ENCODE measurements around the gene BATF3.
"Not testable (repeated sequence)": the region's sequence is repeated elsewhere in the genome, so short reads cannot be mapped to it uniquely, and the experiment has no call there.

BATF3 gene

DNA sequence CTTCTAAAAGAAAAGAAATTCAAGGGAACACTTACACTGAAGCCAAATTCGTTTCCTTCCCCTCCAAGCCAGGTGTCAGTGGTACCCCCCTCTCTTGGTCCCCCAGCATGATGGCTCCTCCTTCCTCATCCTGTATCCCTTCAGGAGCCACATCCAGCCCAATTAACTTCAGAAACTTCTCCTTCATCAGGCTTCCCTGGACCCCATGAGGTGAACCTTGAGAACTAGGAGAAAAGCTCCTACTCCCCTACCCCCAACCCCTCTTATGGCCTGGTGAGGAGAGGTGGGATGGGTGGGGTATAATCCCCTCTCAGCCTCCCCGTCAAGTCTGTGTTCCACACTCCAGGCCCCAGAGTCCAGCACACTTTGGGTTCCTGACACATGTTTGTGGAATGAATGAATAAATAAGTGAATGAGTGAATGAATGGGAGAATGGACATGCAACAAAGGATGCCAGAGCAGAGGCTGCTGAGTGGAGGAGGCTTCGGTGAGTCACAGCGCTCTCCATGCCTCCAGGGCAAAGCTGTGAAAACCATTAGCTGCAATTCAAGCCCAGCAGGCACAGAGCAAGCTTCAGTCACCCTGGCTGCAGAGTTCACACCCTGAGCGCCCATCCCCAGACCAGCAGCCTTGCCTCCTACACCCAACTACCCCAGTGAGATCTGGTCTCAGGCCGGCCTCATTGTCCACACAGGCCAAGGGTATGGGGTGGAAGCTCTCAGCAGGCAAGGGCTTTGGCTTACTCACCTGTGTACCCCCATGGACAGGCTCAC lies 43.8 kb downstream of the BATF3 start:
- DNase-seq: peak; percentile 81

DNA sequence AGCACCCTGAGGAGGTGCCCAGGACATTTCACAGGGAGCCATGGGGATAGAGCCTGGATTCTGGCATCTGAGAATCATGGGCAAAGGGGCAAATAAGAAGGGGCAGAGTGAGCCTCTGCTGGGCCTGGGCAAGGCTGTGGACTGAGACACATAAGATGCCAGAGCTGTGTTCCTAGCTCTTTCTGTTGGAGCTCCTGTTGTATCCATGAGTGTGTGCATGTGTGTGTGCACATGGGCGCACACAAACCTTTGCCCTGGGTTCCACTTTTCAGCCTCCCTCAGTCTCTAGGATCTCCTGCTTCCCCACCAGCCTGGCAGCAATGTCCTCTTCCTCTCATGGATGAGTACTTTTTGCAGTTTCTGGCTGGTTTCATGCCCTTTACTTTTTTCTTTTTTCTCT lies 47.0 kb downstream of the BATF3 start:
- DNase-seq: no peak

DNA sequence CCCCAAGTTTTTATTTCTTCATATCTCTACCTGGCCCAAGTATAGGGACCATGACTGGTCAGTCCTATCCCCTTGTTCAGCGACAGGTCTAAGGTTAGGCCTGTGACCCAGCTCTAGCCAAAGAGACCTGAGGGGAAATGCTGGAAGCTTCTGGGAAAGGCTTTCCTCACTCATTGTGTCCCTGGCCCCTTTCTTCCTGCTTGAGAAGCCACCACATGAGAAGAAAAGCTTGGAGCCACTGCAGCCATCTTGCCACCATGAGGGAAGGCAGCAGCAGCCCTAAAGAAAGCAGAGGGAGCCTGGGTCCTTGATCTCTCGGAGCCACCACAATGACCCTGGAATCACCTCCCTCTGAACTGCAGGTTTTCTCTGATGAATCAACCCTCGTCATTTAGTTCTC lies 47.7 kb downstream of the BATF3 start:
- DNase-seq: no peak

DNA sequence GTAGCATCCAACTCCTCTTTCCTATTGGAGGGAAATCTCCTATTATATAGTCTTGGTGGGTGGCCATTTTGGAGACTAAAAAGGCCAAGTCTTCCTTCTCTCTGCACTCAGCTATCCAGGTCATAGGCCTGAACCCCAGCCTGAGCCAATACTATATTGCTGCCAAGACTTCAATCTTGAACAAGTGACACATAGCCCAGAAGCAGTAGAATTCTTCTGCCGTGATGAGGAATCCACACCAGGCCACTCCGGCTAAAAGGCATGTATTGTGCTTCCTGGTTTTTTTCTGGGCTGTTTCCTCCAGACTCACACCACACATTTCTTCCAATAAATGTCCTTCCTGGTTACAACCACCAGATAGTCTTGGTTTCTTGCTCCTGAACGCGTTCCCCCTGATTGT lies 48.1 kb downstream of the BATF3 start:
- no peak for DNase-seq

GRCh38 chr1:212650228-212650627 lies 49.4 kb downstream of the BATF3 start:
- DNase-seq: no peak

- no peak for DNase-seq
These were observed 50.6 kb downstream of the BATF3 start for GRCh38 chr1:212649020-212649419.

- DNase-seq: no peak
These were observed 51.2 kb downstream of the BATF3 start for GRCh38 chr1:212648431-212648830.

DNA sequence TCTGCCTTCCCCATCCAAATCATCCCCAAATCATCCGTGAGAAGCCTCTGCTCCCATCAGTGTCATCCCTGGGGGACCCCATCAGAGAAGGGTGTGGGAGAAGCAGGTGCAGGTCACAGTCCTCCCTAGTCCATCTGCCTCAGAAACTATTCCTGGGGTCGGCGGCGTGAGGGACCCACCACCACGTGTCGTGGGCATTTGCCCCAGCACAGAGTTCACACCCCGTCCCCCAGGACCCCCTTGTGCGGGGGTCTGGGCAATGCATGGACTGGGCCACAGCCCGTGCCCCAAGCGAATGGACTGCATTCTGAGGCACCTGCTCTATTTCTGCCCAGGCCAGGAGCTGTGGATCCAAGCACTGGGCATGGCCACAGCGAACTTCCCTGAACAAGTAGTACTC lies 52.6 kb downstream of the BATF3 start:
- no peak for DNase-seq

DNA sequence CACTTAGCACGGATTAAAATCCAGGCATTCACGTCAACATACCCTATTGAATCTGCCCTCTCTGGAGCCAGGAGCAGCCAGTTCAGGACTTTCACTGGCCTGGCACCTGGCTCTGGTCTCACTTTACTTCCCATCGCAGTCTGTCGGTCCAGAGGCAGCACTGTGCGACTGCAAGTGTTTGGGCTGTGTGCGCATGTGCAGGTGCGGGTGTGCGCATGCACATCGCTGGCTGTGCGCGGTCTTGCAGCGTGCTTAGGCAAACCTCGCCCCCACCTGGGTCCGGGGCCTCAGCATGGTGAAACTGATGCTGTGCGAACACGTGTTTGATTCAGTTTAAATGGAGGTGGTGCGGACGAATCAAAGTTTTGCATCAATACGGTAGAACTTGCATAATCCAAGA lies 53.1 kb downstream of the BATF3 start:
- no peak for DNase-seq

- no peak for DNase-seq
These were observed 53.8 kb downstream of the BATF3 start for GRCh38 chr1:212645546-212646543.

DNA sequence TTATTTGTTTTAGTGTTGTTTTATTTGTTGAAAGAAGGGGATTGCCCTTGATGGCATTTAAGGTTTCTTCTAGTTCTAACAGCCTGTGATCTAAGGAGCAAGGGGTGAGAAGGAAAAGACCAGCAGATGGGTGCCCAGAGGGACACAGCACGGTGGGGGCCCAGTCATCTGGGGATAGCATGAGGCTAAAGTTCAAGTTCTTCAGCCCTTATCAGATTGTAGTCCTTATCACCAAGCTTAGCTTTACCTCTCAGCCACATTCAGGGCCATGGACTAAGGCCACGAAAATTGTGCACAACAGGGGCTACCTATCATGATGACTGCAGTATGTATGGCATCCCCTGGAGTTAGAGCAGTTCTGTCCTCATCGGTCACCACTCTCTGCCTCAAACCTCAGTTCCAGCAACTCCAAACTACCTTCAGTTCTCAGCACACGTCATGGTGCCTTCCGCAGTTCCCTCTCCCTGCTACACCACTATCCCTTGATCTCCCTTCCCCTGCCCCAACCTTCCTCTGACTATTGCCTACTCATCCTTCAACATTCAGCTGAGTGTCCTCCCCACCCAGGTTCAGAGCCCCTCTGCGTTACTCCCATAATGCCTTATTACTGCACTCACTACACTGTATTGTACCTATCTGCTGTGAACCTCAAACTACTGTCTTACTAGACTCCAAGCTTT lies 54.6 kb downstream of the BATF3 start:
- no peak for DNase-seq

DNA sequence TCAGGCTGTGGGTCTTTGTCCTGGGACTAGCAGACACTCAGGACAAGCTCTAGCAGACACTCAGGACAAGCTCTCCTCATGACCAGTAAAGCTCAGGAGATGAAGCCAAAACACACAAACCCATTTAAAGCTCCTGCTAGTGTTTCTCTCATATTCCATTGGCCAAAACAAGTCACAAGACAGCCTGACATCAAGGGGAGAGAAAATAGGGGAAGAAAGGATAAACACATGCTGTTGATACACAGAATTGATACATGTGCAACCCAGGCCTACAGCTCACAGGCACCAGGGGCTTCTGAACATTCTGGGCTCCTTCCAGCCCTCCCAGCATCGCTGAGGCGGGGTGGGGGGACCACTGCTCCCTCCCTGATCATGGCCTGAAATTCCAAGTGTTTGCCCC lies 55.8 kb downstream of the BATF3 start:
- DNase-seq: no peak

DNA sequence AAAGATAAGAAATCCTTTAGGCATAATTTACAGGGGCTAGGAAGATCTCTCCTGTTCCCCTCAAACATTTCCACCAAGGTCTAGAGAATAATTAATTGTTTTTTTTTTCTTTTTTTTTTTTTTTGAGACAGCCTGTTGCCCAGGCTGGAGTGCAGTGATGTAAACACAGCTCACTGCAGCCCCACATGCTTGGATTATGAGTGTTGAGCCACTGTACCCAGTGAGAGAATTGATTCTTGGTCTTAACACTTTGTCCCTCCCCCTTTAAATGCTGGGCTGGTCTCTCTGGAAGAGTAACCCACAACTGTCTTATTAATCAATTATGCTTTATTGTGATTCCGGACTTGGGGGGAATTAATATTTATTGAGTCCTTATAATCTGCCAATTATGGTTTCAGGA lies 57.7 kb downstream of the BATF3 start:
- DNase-seq: no peak

DNA sequence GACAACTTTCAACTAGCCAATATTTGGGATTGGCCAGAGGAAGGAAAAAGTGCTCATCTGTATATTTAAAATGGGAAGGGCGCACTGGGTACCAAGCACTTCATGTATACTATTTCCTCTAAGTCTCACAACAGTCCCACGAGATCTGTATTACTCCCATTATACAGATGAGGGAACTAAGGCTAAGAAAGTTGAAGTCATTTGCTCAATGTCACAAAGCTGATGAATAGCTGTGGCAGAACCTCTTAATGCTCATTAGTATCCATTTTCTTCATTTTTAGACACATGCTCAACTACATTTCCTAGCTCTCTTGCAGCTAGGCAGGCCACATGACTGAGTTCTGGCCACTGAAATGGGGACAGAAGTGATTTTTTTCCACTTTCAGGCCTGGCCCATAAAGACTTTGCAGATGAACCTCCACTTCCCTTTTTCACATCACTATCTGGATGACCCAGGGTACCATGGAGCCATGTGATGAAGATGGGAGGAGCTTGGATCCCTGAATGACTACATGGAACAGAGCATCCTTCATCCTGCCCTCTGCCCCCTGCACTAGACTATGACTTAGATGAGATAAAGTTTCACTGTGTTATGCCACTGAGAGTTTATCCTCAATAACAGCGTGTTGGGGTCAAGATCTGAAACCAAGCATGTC lies 59.3 kb downstream of the BATF3 start:
- no peak for DNase-seq

DNA sequence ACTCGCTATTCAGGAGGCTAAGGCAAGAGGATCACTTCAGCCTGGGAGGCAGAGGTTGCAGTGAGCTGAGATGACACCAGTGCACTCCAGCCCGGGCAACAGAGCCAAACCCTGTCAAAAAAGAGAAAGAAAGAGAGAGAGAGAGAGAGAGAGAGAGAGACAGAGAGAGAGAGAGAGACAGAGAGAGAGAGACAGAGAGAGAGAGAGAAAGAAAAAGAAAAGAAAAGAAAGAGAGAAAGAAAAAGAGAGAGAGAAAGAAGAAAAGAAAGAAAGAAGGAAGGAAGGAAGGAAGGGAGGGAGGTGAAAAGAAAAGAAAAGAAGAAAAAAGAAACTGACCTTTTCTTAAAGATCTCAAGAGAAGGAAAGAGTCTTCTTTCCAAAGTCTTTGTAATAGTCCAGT lies 60.1 kb downstream of the BATF3 start:
- not testable (repeated sequence) for DNase-seq

DNA sequence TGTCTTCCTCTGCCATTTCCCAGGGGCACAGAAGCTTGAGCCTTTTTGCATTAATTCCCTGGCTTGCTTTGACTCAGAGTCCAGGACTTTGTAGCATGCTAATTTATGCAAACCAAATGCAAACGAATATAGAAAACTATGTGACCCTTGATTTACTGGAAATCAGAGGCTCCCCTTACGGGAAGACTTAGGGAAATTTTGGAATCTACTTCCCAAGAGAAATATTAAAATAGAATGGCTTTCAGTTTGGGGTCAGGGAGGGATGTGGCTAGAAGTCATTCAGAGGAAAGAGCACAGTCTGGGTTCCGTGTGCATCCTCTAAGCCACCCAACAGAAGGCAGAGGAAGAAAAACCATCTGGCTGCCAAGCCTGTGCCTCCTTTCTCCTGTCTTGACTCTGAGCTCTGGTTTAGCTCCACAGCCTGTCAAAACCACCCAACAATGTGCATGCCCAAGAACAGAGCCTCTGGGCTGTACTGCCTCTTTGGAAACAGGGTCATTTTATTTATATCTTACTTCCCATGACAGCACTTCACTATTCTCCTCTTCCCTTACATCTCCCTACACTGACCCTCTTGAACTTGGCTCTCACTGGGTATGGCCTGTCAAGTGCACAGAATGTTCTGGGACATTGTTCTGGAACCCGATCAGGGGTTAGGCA lies 61.0 kb downstream of the BATF3 start:
- DNase-seq: no peak

- DNase-seq: no peak
These were observed 61.7 kb downstream of the BATF3 start for GRCh38 chr1:212637902-212638301.
